Uterus (tissue), 2 donors: ENCODE data around the gene MBTPS1.

ENCODE experiments used
- POLR2A ChIP-seq, 2 donors: fragments of 450-650 bp; IDR thresholded peaks; one replicate each; pipeline ENCODE4 v1.6.1; 2016; ENCODE audit warnings: antibody characterized with exemption in 2 of 2, mild to moderate bottlenecking in 1 of 2, moderate library complexity in 1 of 2
- TF ChIP-seq, protein P1 (sequence below), 4 experiments: fragments of 200-600 bp in 2 of 4; fragments of 450-650 bp in 2 of 4; sonication (generic) in 2 of 4; IDR thresholded peaks; one replicate each; pipeline ENCODE4 v1.5.1; 2016 to 2019; ENCODE audit warnings: antibody characterized with exemption in 4 of 4, mild to moderate bottlenecking in 2 of 4, moderate library complexity in 1 of 4

DNA sequence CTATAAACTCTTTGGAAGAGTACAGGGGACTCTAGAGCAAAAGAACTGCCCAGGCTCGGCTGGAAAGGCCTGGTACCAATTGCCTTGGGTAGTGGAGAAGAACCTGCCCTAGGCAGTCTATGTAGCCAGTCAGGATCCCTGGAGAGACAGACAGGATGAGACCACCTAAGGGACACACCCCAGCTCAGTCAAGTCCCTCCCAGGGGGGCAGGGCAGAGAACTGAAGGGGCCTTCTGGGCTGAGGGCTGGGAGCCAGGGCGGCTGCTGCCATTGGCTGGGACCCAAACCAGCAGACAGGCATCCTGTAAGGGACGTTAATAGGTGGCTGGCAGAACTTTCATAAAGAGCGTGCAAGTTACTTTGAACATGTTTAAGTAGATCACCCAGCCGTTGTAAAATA lies 61.4 kb downstream of the MBTPS1 start:
- TF ChIP-seq, protein P1, sequence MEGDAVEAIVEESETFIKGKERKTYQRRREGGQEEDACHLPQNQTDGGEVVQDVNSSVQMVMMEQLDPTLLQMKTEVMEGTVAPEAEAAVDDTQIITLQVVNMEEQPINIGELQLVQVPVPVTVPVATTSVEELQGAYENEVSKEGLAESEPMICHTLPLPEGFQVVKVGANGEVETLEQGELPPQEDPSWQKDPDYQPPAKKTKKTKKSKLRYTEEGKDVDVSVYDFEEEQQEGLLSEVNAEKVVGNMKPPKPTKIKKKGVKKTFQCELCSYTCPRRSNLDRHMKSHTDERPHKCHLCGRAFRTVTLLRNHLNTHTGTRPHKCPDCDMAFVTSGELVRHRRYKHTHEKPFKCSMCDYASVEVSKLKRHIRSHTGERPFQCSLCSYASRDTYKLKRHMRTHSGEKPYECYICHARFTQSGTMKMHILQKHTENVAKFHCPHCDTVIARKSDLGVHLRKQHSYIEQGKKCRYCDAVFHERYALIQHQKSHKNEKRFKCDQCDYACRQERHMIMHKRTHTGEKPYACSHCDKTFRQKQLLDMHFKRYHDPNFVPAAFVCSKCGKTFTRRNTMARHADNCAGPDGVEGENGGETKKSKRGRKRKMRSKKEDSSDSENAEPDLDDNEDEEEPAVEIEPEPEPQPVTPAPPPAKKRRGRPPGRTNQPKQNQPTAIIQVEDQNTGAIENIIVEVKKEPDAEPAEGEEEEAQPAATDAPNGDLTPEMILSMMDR (IDR thresholded peaks at IDR 0.05): no peak
- TF ChIP-seq POLR2A (IDR thresholded peaks at IDR 0.05): no peak
